ENCODE results near the gene TMCO5A. TPM values are rescaled to one million over a fixed set of nuclear protein-coding genes. Genes with fewer than 3 reads are reported as not detected.

TMCO5A gene
- polyA plus RNA-seq, 1 donor from 2014 or later = not detected

- no peaks in the 10 kb centered on the region for H3K79me2 ChIP-seq (replicated peaks; ENCODE audit: insufficient read depth, low read length)
- H3K27me3 ChIP-seq (ENCODE audit: insufficient read depth, low read depth, low read length) = no peaks in the 10 kb centered on the region
- H3K9me3 ChIP-seq (ENCODE audit: low read length) = no peaks in the 10 kb centered on the region
- TF ChIP-seq, protein P1, sequence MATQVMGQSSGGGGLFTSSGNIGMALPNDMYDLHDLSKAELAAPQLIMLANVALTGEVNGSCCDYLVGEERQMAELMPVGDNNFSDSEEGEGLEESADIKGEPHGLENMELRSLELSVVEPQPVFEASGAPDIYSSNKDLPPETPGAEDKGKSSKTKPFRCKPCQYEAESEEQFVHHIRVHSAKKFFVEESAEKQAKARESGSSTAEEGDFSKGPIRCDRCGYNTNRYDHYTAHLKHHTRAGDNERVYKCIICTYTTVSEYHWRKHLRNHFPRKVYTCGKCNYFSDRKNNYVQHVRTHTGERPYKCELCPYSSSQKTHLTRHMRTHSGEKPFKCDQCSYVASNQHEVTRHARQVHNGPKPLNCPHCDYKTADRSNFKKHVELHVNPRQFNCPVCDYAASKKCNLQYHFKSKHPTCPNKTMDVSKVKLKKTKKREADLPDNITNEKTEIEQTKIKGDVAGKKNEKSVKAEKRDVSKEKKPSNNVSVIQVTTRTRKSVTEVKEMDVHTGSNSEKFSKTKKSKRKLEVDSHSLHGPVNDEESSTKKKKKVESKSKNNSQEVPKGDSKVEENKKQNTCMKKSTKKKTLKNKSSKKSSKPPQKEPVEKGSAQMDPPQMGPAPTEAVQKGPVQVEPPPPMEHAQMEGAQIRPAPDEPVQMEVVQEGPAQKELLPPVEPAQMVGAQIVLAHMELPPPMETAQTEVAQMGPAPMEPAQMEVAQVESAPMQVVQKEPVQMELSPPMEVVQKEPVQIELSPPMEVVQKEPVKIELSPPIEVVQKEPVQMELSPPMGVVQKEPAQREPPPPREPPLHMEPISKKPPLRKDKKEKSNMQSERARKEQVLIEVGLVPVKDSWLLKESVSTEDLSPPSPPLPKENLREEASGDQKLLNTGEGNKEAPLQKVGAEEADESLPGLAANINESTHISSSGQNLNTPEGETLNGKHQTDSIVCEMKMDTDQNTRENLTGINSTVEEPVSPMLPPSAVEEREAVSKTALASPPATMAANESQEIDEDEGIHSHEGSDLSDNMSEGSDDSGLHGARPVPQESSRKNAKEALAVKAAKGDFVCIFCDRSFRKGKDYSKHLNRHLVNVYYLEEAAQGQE (IDR thresholded peaks at IDR 0.05; ENCODE audit: borderline replicate concordance) = no peak
- TF ChIP-seq POLR2AphosphoS5 (IDR thresholded peaks at IDR 0.05) (no peak), EZH2 (IDR thresholded peaks at IDR 0.05; ENCODE audit: borderline replicate concordance, insufficient read depth, low read length, poor library complexity, severe bottlenecking) (no peak), TAF1 (IDR thresholded peaks at IDR 0.05; ENCODE audit: low read depth) (no peak), MXI1 (conservative IDR thresholded peaks at IDR 0.05; ENCODE audit: poor library complexity, severe bottlenecking) (no peak), EP300 (conservative IDR thresholded peaks at IDR 0.05; ENCODE audit: poor library complexity, severe bottlenecking) (no peak), RAD21 (conservative IDR thresholded peaks at IDR 0.05) (no peak), SMC3 (conservative IDR thresholded peaks at IDR 0.05; ENCODE audit: poor library complexity) (no peak)
- TF ChIP-seq, protein P2, sequence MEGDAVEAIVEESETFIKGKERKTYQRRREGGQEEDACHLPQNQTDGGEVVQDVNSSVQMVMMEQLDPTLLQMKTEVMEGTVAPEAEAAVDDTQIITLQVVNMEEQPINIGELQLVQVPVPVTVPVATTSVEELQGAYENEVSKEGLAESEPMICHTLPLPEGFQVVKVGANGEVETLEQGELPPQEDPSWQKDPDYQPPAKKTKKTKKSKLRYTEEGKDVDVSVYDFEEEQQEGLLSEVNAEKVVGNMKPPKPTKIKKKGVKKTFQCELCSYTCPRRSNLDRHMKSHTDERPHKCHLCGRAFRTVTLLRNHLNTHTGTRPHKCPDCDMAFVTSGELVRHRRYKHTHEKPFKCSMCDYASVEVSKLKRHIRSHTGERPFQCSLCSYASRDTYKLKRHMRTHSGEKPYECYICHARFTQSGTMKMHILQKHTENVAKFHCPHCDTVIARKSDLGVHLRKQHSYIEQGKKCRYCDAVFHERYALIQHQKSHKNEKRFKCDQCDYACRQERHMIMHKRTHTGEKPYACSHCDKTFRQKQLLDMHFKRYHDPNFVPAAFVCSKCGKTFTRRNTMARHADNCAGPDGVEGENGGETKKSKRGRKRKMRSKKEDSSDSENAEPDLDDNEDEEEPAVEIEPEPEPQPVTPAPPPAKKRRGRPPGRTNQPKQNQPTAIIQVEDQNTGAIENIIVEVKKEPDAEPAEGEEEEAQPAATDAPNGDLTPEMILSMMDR (IDR thresholded peaks at IDR 0.05; ENCODE audit: poor library complexity, severe bottlenecking) = no peak
- no peaks in the 10 kb centered on the region for H4K20me1 ChIP-seq (ENCODE audit: insufficient read depth)
- no peaks in the 10 kb centered on the region for H3F3A ChIP-seq (ENCODE audit: insufficient read depth, low read length, poor library complexity, severe bottlenecking)
- no peak overlapping the region for H3K4me2 ChIP-seq (ENCODE audit: low read length)
- H3K4me3 ChIP-seq (ENCODE audit: low read length) = no peak overlapping the region
- no peaks in the 10 kb centered on the region for H3K9me2 ChIP-seq (ENCODE audit: insufficient read depth, low read length)
- H3K36me3 ChIP-seq (ENCODE audit: insufficient read depth, low read length) = no peaks in the 10 kb centered on the region
- no peak overlapping the region for H3K27ac ChIP-seq (ENCODE audit: low read length)
- no peak overlapping the region for H3K9ac ChIP-seq (ENCODE audit: low read length)
- H2AFZ ChIP-seq (ENCODE audit: low read depth, low read length) = no peak overlapping the region
Measured at GRCh38 chr15:37900326-37901221, 33.9 kb upstream of the TMCO5A start.

- no peak overlapping the region for H3K27ac ChIP-seq (ENCODE audit: low read length)
- H2AFZ ChIP-seq (ENCODE audit: low read depth, low read length) = no peak overlapping the region
- H3K27me3 ChIP-seq (ENCODE audit: insufficient read depth, low read depth, low read length) = no peaks in the 10 kb centered on the region
- no peak overlapping the region for H3K9ac ChIP-seq (ENCODE audit: low read length)
- H3K4me3 ChIP-seq (ENCODE audit: low read length) = no peak overlapping the region
- no peaks in the 10 kb centered on the region for H3F3A ChIP-seq (ENCODE audit: insufficient read depth, low read length, poor library complexity, severe bottlenecking)
- H3K4me2 ChIP-seq (ENCODE audit: low read length) = no peak overlapping the region
- TF ChIP-seq EZH2 (IDR thresholded peaks at IDR 0.05; ENCODE audit: borderline replicate concordance, insufficient read depth, low read length, poor library complexity, severe bottlenecking) (no peak), MXI1 (conservative IDR thresholded peaks at IDR 0.05; ENCODE audit: poor library complexity, severe bottlenecking) (no peak), TAF1 (IDR thresholded peaks at IDR 0.05; ENCODE audit: low read depth) (no peak), POLR2AphosphoS5 (IDR thresholded peaks at IDR 0.05) (no peak), SMC3 (conservative IDR thresholded peaks at IDR 0.05; ENCODE audit: poor library complexity) (no peak), EP300 (conservative IDR thresholded peaks at IDR 0.05; ENCODE audit: poor library complexity, severe bottlenecking) (no peak), RAD21 (conservative IDR thresholded peaks at IDR 0.05) (no peak)
- TF ChIP-seq, protein P1 (IDR thresholded peaks at IDR 0.05; ENCODE audit: borderline replicate concordance) = no peak
- TF ChIP-seq, protein P2 (IDR thresholded peaks at IDR 0.05; ENCODE audit: poor library complexity, severe bottlenecking) = no peak
- no peaks in the 10 kb centered on the region for H3K9me3 ChIP-seq (ENCODE audit: low read length)
- H3K36me3 ChIP-seq (ENCODE audit: insufficient read depth, low read length) = no peaks in the 10 kb centered on the region
- no peaks in the 10 kb centered on the region for H4K20me1 ChIP-seq (ENCODE audit: insufficient read depth)
- H3K9me2 ChIP-seq (ENCODE audit: insufficient read depth, low read length) = no peaks in the 10 kb centered on the region
- H3K79me2 ChIP-seq (replicated peaks; ENCODE audit: insufficient read depth, low read length) = no peaks in the 10 kb centered on the region
Measured at GRCh38 chr15:37902126-37902525, 32.3 kb upstream of the TMCO5A start.

Measured in neural cell (in vitro differentiated cells).